ENCODE results near the gene IPO9.

The IPO9 gene

GRCh38 chr1:201828820-201829774, at the start of gene IPO9:
IPO9 (plus strand) TSS chr1:201829157; CDS start chr1:201829210, 53 bp downstream.
- peak; percentile 98 for DNase-seq

GRCh38 chr1:201779351-201779880, 49.5 kb upstream of the IPO9 start:
- DNase-seq = no peak

- no peak for DNase-seq
These were observed 48.0 kb upstream of the IPO9 start for GRCh38 chr1:201780952-201781351.

GRCh38 chr1:201781437-201781836, 47.5 kb upstream of the IPO9 start:
- no peak for DNase-seq

GRCh38 chr1:201782353-201782752, 46.6 kb upstream of the IPO9 start:
- DNase-seq = no peak

- DNase-seq = no peak
These were observed 45.9 kb upstream of the IPO9 start for GRCh38 chr1:201783058-201783457.

- no peak for DNase-seq
These were observed 45.4 kb upstream of the IPO9 start for GRCh38 chr1:201783572-201783971.

GRCh38 chr1:201785291-201785690, 43.7 kb upstream of the IPO9 start:
- no peak for DNase-seq

- DNase-seq = no peak
These were observed 42.1 kb upstream of the IPO9 start for GRCh38 chr1:201786824-201787223.

GRCh38 chr1:201788296-201788695, 40.7 kb upstream of the IPO9 start:
- DNase-seq = no peak

- DNase-seq = no peak
These were observed 39.7 kb upstream of the IPO9 start for GRCh38 chr1:201789245-201789644.

- no peak for DNase-seq
These were observed 38.7 kb upstream of the IPO9 start for GRCh38 chr1:201790261-201790660.

- DNase-seq = no peak
These were observed 37.7 kb upstream of the IPO9 start for GRCh38 chr1:201791051-201791778.

- no peak for DNase-seq
These were observed 37.2 kb upstream of the IPO9 start for GRCh38 chr1:201791779-201792173.

GRCh38 chr1:201792534-201793305, 36.2 kb upstream of the IPO9 start:
- peak; percentile 78 for DNase-seq

GRCh38 chr1:201793306-201793925, 35.5 kb upstream of the IPO9 start:
- DNase-seq = no peak

- no peak for DNase-seq
These were observed 33.9 kb upstream of the IPO9 start for GRCh38 chr1:201795066-201795465.

- no peak for DNase-seq
These were observed 28.7 kb upstream of the IPO9 start for GRCh38 chr1:201800246-201800645.

GRCh38 chr1:201806801-201807200, 22.2 kb upstream of the IPO9 start:
- no peak for DNase-seq

- DNase-seq = no peak
These were observed 20.9 kb upstream of the IPO9 start for GRCh38 chr1:201807958-201808632.

- no peak for DNase-seq
These were observed 20.3 kb upstream of the IPO9 start for GRCh38 chr1:201808633-201808990.

GRCh38 chr1:201809876-201810275, 19.1 kb upstream of the IPO9 start:
- DNase-seq = no peak

Measured in activated CD8-positive, alpha-beta memory T cell treated with anti-CD3 and anti-CD28 coated beads for 24 hours (primary cell).